Colonic mucosa (tissue), 4 donors: ENCODE results near the gene TMEM63B. TPM values are rescaled to one million over a fixed set of nuclear protein-coding genes. Genes with fewer than 3 reads are reported as not detected.

ENCODE experiments used
- DNase-seq: peaks from one replicate; pipeline ENCODE4 v3.0.0-alpha.2; 2020
- H3K27ac ChIP-seq: fragments of 200-600 bp; one replicate; pipeline ENCODE4 v1.8.0; 2021
- H3K27me3 ChIP-seq: fragments of 200-600 bp; one replicate; pipeline ENCODE4 v1.8.0; 2021
- H3K36me3 ChIP-seq: fragments of 200-600 bp; one replicate; pipeline ENCODE4 v1.8.0; 2021
- H3K4me1 ChIP-seq: fragments of 200-600 bp; one replicate; pipeline ENCODE4 v1.8.0; 2021; ENCODE audit warnings: mild to moderate bottlenecking
- H3K4me3 ChIP-seq: fragments of 200-600 bp; one replicate; pipeline ENCODE4 v1.8.0; 2021
- H3K9ac ChIP-seq, 2 donors: one replicate each; pipeline ENCODE4 v1.7.0; 2013; ENCODE audit warnings: control low read depth in 2 of 2, low read depth in 2 of 2, low read length in 2 of 2
- H3K9me3 ChIP-seq: fragments of 200-600 bp; one replicate; pipeline ENCODE4 v1.8.0; 2021
- CTCF ChIP-seq: fragments of 200-600 bp; IDR thresholded peaks from one replicate; pipeline ENCODE4 v1.8.0; 2022; ENCODE audit warnings: antibody characterized with exemption, mild to moderate bottlenecking
- intact Hi-C: fragments of 100-400 bp; cut with DNase I; formaldehyde crosslinking; loops from one replicate; pipeline ENCODE4 v1.14.1; 2022
- total RNA-seq, 2 donors: library from RNA; stranded (reverse); fragmentation: NEBNext Ultra II Directional in 1 of 2; extraction: Animal tissue kit (Norgen Biotek cat#: 25700) in 1 of 2; gene quantifications; one replicate each; pipeline ENCODE4 v1.2.1, GENCODE V29; 2021
- donor health status: healthy.
- donor health status: DM: no; HTN: no; CAD: no.
- donor health status: DM: no; HTN: no; CAD: no.

The TMEM63B gene
- total RNA-seq, 2 donors from 2014 or later, result 74.3 to 95.3 TPM

GRCh38 chr6:44120692-44121443 is 6.5 kb upstream of the TMEM63B start:
- H3K9me3 ChIP-seq, result no peaks in the 10 kb centered on the region
- peaks cover 30% of the 10 kb centered on the region for H3K4me1 ChIP-seq
- TF ChIP-seq CTCF, result no peak
- no peaks in the 10 kb centered on the region for H3K36me3 ChIP-seq
- intact Hi-C loops, result no loop called here
- DNase-seq, result no peak
- H3K27ac ChIP-seq, result no peak overlapping the region
- no peaks in the 10 kb centered on the region for H3K27me3 ChIP-seq
- H3K9ac ChIP-seq, result no peak overlapping the region
- no peak overlapping the region for H3K4me3 ChIP-seq

GRCh38 chr6:44122801-44123200 is 4.6 kb upstream of the TMEM63B start:
- Histone ChIP-seq H3K4me1 (peaks cover 19% of the 10 kb centered on the region), H3K27me3 (no peaks in the 10 kb centered on the region), H3K9me3 (no peaks in the 10 kb centered on the region), H3K9ac (peak overlapping the region in 1 of 2 donors; percentile 51), H3K36me3 (no peaks in the 10 kb centered on the region), H3K27ac (peak overlapping the region; percentile 60), H3K4me3 (no peak overlapping the region)
- DNase-seq, result no peak
- intact Hi-C loops, result no loop called here
- no peak for TF ChIP-seq CTCF

GRCh38 chr6:44123544-44123943 is 3.8 kb upstream of the TMEM63B start:
- H3K36me3 ChIP-seq, result no peaks in the 10 kb centered on the region
- H3K9ac ChIP-seq, result peak overlapping the region in 1 of 2 donors; percentile 51
- peaks cover 22% of the 10 kb centered on the region for H3K4me1 ChIP-seq

GRCh38 chr6:44126320-44127149 is 819 bp upstream of the TMEM63B start:
- Histone ChIP-seq H3K9me3 (no peaks in the 10 kb centered on the region), H3K27ac (peak overlapping the region; percentile 96), H3K4me1 (peaks cover 25% of the 10 kb centered on the region), H3K4me3 (peak overlapping the region; percentile 97), H3K27me3 (no peaks in the 10 kb centered on the region), H3K9ac (peak overlapping the region; percentile 70 to 81), H3K36me3 (no peaks in the 10 kb centered on the region)
- peak; percentile 55 for DNase-seq
- no peak for TF ChIP-seq CTCF
- intact Hi-C loops, result no loop called here

More at GRCh38 chr6:44123544-44123943, 3.8 kb upstream of the TMEM63B start:
- H3K4me3 ChIP-seq, result no peak overlapping the region
- no peaks in the 10 kb centered on the region for H3K27me3 ChIP-seq
- TF ChIP-seq CTCF, result no peak
- intact Hi-C loops, result no loop called here
- no peak for DNase-seq
- peak overlapping the region; percentile 60 for H3K27ac ChIP-seq
- no peaks in the 10 kb centered on the region for H3K9me3 ChIP-seq

- DNase-seq, result peak; percentile 56
- no peak for TF ChIP-seq CTCF
- Histone ChIP-seq H3K9me3 (no peaks in the 10 kb centered on the region), H3K4me1 (peaks cover 19% of the 10 kb centered on the region), H3K27ac (peak overlapping the region; percentile 69), H3K4me3 (peak overlapping the region; percentile 97), H3K9ac (peak overlapping the region; percentile 79 to 90), H3K36me3 (no peaks in the 10 kb centered on the region), H3K27me3 (no peaks in the 10 kb centered on the region)
- intact Hi-C loops, result no loop called here
Observed at GRCh38 chr6:44128020-44128917, 915 bp downstream of the TMEM63B start.
